HS-27A (cell line): ENCODE results near the gene BPIFB6.

Source experiments
- DNase-seq: peaks from one replicate; pipeline ENCODE4 v3.0.0-alpha.2; 2012; ENCODE audit warnings: low read depth, missing footprints

The BPIFB6 gene

DNA sequence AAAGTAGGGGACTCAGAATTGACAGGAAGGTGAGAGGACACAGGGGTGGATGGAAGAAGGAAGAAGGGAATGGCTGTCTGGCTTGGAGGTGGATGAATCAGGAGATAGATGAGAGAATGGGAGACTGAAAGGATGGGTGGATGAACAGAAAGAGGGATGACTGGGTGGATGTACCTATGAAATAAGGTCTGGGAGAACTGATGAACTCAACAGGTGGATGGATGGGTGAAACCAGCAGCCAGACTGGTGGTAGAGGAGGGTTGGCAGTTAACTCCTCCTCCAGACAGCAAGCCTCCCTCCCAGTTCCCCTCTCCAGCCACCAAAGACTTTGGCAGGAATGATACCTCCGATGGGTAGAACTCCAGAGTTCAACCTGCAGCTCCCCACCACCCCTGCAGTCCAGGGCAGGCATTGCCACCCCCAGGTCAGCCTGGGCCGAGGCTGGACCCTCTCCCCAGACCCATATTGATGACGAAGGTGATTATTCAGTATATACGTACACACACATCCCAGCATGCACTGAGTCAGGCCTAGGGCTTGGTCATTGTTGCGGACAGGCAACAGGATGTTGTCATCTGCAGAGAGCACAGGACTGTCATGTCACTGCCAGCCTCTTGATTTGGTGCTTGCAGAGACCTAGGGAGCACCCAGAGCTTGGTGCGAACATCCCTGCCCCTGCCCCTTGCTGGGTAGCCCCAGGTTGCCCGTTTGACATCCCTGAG is 29.2 kb upstream of the BPIFB6 start:
- DNase-seq = no peak

DNA sequence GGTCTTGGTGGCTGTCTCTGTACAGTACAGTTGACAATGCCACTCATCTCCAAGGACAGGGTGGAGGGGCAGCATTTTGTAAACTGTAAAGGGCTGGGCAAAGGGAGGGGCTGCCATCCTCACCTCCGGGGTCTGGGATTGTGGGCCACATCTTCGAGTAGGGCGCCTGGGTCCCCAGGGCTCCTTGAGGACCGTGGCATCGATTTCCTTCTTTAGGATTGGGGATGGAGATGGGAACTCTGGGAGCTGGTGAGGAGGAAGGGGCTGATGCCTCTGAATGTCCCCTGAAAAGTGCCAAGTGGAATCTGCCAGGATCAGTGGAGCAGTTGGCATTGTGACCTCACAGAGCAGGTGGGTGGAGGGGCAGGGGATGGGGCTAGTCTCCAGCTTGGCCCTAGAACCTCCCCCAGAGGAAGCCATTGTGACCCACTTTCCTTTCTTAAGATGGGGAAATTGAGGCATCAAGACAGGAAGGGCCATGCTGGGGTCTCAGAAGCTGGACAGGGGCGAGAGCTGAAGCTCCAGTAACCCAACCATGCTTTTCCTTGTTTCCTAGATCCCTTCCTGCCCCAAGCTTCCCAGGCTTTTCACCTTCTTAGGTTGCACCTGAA is 27.2 kb upstream of the BPIFB6 start, which contains the start of gene SUN5:
SUN5 (minus strand) TSS at position 293 of the 611 bp plus-strand sequence; CDS start at position 200, 93 bp downstream.
- DNase-seq = no peak

DNA sequence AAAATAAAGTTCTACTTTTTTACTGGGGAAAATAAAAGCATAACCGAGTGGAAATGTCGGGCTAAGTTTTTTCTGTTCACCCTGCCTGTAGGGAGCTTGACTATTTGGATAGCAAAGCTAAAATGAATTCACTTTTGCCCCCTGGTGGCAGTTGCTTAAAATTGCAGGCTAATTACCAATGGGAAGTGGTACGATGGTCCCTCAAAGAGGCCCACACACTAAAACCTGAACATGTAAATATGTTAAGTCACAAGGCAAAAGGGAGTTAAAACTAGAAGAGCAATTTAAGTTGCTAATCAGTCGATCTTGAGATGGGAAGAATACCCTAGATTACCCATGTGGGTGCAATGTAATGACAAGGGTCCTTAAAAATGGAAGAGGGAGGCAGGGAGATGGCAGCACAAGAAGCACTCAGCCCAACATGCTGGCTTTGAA is 26.3 kb upstream of the BPIFB6 start:
- no peak for DNase-seq

DNA sequence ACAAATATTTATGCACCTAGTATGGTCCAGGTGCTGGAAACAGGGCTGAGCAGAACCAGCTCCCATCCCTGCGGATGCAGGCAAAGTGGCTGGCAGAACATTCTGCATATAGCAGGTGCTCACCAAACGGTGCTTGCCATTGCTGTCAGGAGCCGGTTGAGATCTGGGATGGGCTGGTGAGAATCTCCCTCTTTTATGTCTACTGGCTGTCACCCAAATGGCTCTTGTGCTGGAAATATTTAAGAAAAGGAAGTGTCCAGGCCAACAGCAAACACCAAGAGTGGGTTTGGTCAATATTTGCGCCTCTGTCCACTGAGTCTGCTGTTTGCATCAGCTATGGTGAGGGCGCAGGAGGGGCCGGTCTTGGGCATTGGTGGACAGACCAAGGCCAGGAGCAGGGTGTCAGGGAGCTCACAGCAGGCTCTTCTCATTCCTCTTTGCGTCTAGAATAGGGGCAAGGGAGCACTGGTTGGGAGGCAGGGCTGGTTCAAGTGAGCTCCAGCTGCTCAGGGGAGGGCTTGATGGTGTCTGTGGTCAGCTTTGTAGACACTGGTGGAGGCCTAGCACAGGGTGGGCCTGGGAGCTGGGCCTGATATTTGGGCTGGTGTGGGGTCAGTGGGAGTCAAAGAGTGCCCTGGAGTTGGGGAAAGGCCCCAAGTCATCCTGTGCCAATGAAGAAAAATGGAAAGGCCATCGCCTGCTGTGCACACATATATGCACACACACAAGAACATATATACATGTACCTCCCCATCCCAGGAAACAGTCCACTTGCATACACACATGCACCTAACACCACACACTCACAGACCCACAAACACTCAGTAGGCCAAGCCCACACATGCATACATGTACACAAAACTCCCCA is 25.3 kb upstream of the BPIFB6 start:
- no peak for DNase-seq

- no peak for DNase-seq
These were observed 24.6 kb upstream of the BPIFB6 start for GRCh38 chr20:33006776-33007375.

DNA sequence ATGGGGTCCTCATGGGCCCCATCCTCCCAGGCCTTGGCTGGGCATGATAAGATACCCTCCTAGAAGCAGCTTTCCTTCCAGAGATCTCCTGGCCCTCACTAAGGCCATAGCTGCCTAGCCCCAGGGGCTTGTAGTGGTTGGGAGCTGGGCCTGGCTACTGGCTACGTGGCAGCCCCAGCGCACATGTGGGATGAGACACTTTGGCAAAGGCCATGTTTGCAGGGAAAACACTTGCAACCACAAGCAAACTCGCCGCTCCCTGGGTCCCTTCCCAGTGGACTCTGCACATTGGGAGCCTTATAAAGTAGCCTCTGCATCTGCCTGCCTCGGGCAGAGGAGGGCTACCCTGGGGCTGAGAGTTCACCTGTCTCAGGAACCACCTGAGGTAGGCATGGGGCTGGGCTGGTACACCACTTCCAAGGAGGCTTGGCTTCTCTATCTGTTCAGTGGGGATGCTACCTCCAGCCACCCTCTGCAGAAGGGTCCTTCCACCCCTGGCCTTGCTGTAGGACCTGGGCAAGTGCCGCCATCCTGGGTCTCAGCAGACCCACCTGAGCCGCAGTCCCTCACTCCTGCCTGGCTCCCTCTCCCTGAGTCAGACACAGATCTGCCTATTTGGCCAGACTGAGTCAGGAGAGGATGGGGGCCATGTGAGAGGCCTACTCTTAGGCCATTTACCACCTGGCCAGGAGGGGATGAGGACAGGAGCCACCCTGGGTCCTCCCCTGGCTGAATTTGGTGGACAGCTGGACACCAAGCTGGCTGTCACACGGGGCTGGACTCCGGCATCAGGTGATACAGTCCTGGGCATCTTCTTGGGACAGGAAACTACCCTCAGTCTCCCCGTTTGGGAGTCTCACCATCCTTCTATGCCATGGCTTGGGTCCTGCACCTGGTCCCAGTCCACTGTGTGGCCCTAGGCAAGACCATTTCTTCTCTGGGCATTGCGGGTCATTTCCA is 23.8 kb upstream of the BPIFB6 start, which contains the start of gene BPIFB2:
BPIFB2 (plus strand) TSS at position 329 of the 960 bp plus-strand sequence. CDS start 871 bp downstream, outside the sequence.
- DNase-seq = no peak

GRCh38 chr20:33008336-33009213 is 22.9 kb upstream of the BPIFB6 start:
- DNase-seq = no peak

DNA sequence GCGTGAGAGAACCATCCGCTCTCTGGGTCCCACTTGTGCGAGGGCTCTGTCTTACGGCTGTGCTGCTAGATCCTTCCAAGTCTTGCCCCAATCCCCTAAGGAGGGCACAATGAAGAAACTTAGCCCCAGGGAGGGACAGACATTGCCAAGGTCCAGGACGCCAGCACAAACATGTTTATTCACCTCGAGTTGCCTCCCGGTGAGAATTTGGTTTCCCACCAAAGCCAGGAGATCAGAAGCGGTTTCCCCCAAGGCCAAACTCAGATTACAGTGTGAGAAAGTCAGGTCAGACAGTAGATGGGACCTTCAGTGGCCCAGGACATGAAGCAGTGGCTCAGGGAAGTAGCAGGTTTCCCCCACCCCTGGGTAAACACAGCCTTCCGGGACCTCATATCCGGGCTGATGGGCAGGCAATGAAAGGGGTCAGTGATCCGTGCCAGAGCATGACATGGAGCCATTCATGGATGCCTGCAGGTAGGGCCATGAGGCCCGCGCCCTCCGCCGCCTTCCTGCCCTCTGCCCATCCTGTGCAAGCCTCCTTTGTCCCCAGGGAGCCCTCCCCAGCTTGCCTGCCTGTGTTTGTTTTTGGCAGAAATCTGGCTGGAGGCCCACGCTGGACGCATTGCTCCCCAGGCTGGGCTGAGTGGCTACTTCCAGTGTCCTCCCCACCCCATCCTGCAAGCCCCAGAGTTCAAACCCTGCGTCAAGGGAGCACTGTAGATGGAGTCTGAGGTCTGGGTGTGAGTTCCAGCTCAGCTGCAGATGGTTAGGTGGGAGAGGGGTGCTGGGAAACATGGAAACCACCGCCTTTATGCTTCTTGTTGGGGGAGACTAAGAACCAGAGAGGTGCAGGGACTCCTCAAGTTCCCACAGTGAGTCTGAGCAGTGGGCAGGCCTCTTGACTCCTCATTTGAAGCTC is 22.0 kb upstream of the BPIFB6 start:
- no peak for DNase-seq

GRCh38 chr20:33010133-33010504 is 21.3 kb upstream of the BPIFB6 start:
- no peak for DNase-seq

- no peak for DNase-seq
These were observed 20.6 kb upstream of the BPIFB6 start for GRCh38 chr20:33010674-33011449.

GRCh38 chr20:33012327-33013189 is 18.9 kb upstream of the BPIFB6 start:
- DNase-seq = no peak

DNA sequence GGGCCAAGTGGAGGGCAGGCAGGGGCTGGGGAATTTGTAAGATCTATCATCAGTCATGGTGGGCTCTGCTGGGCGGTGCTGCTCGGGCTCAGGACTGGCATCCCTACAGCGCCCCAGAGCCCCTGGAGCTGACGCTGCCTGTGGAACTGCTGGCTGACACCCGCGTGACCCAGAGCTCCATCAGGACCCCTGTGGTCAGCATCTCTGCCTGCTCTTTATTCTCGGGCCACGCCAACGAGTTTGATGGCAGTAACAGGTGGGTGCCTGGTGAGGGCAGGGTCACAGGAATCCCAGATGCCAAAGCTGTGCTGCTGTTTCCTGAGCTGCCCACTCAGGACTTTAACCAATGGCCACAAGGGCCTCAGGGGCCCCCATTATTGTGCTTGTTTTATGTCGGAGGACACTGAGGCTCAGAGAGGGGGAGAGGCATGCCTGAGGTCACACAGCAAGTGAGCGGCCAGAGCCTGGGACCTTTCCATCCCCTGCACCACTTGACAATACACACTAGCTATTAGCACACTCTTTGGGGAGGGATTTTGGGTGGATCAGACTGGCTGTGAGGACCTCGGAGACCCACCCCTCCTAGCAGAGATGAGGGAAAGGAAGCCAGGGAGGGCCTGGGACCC is 17.6 kb upstream of the BPIFB6 start:
- DNase-seq = no peak

GRCh38 chr20:33014336-33015113 is 16.9 kb upstream of the BPIFB6 start:
- no peak for DNase-seq

GRCh38 chr20:33015114-33015484 is 16.3 kb upstream of the BPIFB6 start:
- DNase-seq = no peak

DNA sequence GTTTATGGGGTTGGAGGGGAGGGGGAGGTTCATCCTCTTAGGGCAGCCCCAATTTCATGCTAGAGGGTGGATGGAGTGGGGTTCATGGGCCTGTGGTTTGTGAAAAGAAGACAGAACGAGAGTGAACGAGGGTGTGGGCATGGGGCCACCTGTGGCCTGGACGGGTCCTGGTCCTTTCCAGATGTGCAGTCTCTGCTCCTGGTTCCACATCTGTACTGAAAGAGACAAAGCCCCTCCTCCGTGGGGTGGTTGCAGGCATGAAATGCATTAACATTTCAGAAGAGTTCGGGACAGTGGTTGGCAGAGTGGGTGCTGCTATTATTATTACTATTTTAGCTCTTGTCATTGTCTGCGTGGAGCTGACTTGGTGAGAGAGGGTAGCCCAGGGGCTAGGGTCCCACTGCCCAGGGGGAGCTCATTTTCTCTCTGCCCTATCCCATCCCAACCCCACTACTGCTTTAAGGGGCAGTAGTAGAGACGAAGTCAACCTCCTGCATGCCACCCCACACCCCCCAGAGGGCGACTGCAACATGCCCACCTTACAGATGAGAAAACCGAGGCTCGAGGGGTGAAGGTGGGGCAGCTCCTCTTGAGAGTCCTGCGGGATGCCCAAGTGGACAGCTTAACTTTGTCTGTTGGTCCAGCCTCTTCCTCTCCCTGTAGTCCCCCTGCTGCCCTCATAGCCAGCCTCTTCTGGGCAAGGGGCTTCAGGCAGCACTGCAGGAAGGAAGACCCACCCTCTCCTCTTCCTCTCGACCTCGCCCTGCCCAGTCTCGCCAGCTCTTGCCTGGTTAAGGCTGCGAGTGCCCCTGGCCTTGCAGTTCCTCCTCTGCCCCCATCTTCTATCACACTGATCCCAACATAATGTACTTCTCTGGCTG is 15.5 kb upstream of the BPIFB6 start:
- DNase-seq = no peak
